ENCODE measurements around the gene TNS3. TPM values are rescaled to one million over a fixed set of nuclear protein-coding genes. Genes with fewer than 3 reads are reported as not detected.

The TNS3 gene
- total and polyA plus RNA-seq, 5 donors from 2014 or later: 1.4 TPM; not detected in 4

GRCh38 chr7:47380325-47381133 is 201.4 kb downstream of the TNS3 start:
- Mint-ChIP-seq H3K4me1 (no peaks in the 10 kb centered on the region), H3K9me3 (peaks cover 0 to 2% (median 0%) of the 10 kb centered on the region in 7 donors), H3K4me3 (no peak overlapping the region), H3K36me3 (no peaks in the 10 kb centered on the region), H3K27me3 (no peaks in the 10 kb centered on the region), H3K27ac (no peak overlapping the region)
- ATAC-seq (ENCODE audit: low read depth in 2 of 2): no peak
- H3K27me3 ChIP-seq (ENCODE audit: control insufficient read depth, insufficient read depth, low read length): no peaks in the 10 kb centered on the region
- no peak for DNase-seq
- H3K27ac ChIP-seq (ENCODE audit: insufficient read depth, low read length, poor library complexity, severe bottlenecking): no peak overlapping the region
- H3K9me3 ChIP-seq (ENCODE audit: control insufficient read depth in 2 of 2, low read length in 2 of 2): no peaks in the 10 kb centered on the region
- no peaks in the 10 kb centered on the region for H3K4me1 ChIP-seq (ENCODE audit: control insufficient read depth, insufficient read depth, low read length, poor library complexity, severe bottlenecking)
- H3K36me3 ChIP-seq (ENCODE audit: control insufficient read depth, insufficient read depth, low read length): no peaks in the 10 kb centered on the region
- H3K4me3 ChIP-seq (ENCODE audit: low read depth, low read length): no peak overlapping the region

GRCh38 chr7:47379629-47380324 is 202.1 kb downstream of the TNS3 start:
- Histone ChIP-seq H3K9me3 (ENCODE audit: control insufficient read depth in 2 of 2, low read length in 2 of 2) (no peaks in the 10 kb centered on the region), H3K27me3 (ENCODE audit: control insufficient read depth, insufficient read depth, low read length) (no peaks in the 10 kb centered on the region), H3K4me1 (ENCODE audit: control insufficient read depth, insufficient read depth, low read length, poor library complexity, severe bottlenecking) (no peaks in the 10 kb centered on the region), H3K4me3 (ENCODE audit: low read depth, low read length) (no peak overlapping the region), H3K27ac (ENCODE audit: insufficient read depth, low read length, poor library complexity, severe bottlenecking) (no peak overlapping the region), H3K36me3 (ENCODE audit: control insufficient read depth, insufficient read depth, low read length) (no peaks in the 10 kb centered on the region)
- DNase-seq: no peak
- no peak overlapping the region for H3K27ac Mint-ChIP-seq
- no peaks in the 10 kb centered on the region for H3K36me3 Mint-ChIP-seq
- no peak for ATAC-seq (ENCODE audit: low read depth in 2 of 2)
- no peak overlapping the region for H3K4me3 Mint-ChIP-seq
- H3K27me3 Mint-ChIP-seq: no peaks in the 10 kb centered on the region
- H3K9me3 Mint-ChIP-seq: peaks cover 0 to 2% (median 0%) of the 10 kb centered on the region in 7 donors
- no peaks in the 10 kb centered on the region for H3K4me1 Mint-ChIP-seq

- H3K27me3 Mint-ChIP-seq: no peaks in the 10 kb centered on the region
- Histone ChIP-seq H3K36me3 (ENCODE audit: control insufficient read depth, insufficient read depth, low read length) (no peaks in the 10 kb centered on the region), H3K27ac (ENCODE audit: insufficient read depth, low read length, poor library complexity, severe bottlenecking) (no peak overlapping the region), H3K4me3 (ENCODE audit: low read depth, low read length) (no peak overlapping the region), H3K27me3 (ENCODE audit: control insufficient read depth, insufficient read depth, low read length) (no peaks in the 10 kb centered on the region), H3K9me3 (ENCODE audit: control insufficient read depth in 2 of 2, low read length in 2 of 2) (no peaks in the 10 kb centered on the region), H3K4me1 (ENCODE audit: control insufficient read depth, insufficient read depth, low read length, poor library complexity, severe bottlenecking) (no peaks in the 10 kb centered on the region)
- no peak overlapping the region for H3K27ac Mint-ChIP-seq
- ATAC-seq (ENCODE audit: low read depth in 2 of 2) (no peak), DNase-seq (no peak)
- H3K9me3 Mint-ChIP-seq: peaks cover 0 to 2% (median 0%) of the 10 kb centered on the region in 7 donors
- H3K36me3 Mint-ChIP-seq: no peaks in the 10 kb centered on the region
- no peak overlapping the region for H3K4me3 Mint-ChIP-seq
- no peaks in the 10 kb centered on the region for H3K4me1 Mint-ChIP-seq
Observed at GRCh38 chr7:47378728-47379395, 203.0 kb downstream of the TNS3 start.

GRCh38 chr7:47377741-47378140 is 204.2 kb downstream of the TNS3 start:
- ATAC-seq (ENCODE audit: low read depth in 2 of 2) (no peak), DNase-seq (no peak)
- H3K4me1 Mint-ChIP-seq: no peaks in the 10 kb centered on the region
- H3K36me3 Mint-ChIP-seq: no peaks in the 10 kb centered on the region
- Histone ChIP-seq H3K36me3 (ENCODE audit: control insufficient read depth, insufficient read depth, low read length) (no peaks in the 10 kb centered on the region), H3K4me1 (ENCODE audit: control insufficient read depth, insufficient read depth, low read length, poor library complexity, severe bottlenecking) (no peaks in the 10 kb centered on the region), H3K27ac (ENCODE audit: insufficient read depth, low read length, poor library complexity, severe bottlenecking) (no peak overlapping the region), H3K9me3 (ENCODE audit: control insufficient read depth in 2 of 2, low read length in 2 of 2) (no peaks in the 10 kb centered on the region), H3K4me3 (ENCODE audit: low read depth, low read length) (no peak overlapping the region), H3K27me3 (ENCODE audit: control insufficient read depth, insufficient read depth, low read length) (no peaks in the 10 kb centered on the region)
- peaks cover 0 to 3% (median 0%) of the 10 kb centered on the region in 7 donors for H3K9me3 Mint-ChIP-seq
- no peak overlapping the region for H3K4me3 Mint-ChIP-seq
- no peak overlapping the region for H3K27ac Mint-ChIP-seq
- H3K27me3 Mint-ChIP-seq: peaks cover 4% of the 10 kb centered on the region

GRCh38 chr7:47376991-47377616 is 204.8 kb downstream of the TNS3 start:
- no peaks in the 10 kb centered on the region for H3K36me3 ChIP-seq (ENCODE audit: control insufficient read depth, insufficient read depth, low read length)
- peaks cover 4% of the 10 kb centered on the region for H3K27me3 Mint-ChIP-seq

GRCh38 chr7:47375121-47375938 is 206.6 kb downstream of the TNS3 start:
- peaks cover 6% of the 10 kb centered on the region for H3K27me3 Mint-ChIP-seq
- H3K27ac Mint-ChIP-seq: no peak overlapping the region
- H3K27ac ChIP-seq (ENCODE audit: insufficient read depth, low read length, poor library complexity, severe bottlenecking): no peak overlapping the region
- H3K4me1 ChIP-seq (ENCODE audit: control insufficient read depth, insufficient read depth, low read length, poor library complexity, severe bottlenecking): no peaks in the 10 kb centered on the region
- no peaks in the 10 kb centered on the region for H3K4me1 Mint-ChIP-seq
- H3K36me3 ChIP-seq (ENCODE audit: control insufficient read depth, insufficient read depth, low read length): no peaks in the 10 kb centered on the region
- peaks cover 0 to 3% (median 0%) of the 10 kb centered on the region in 7 donors for H3K9me3 Mint-ChIP-seq
- no peak for ATAC-seq (ENCODE audit: low read depth in 2 of 2)
- no peaks in the 10 kb centered on the region for H3K9me3 ChIP-seq (ENCODE audit: control insufficient read depth in 2 of 2, low read length in 2 of 2)
- no peaks in the 10 kb centered on the region for H3K27me3 ChIP-seq (ENCODE audit: control insufficient read depth, insufficient read depth, low read length)
- no peaks in the 10 kb centered on the region for H3K36me3 Mint-ChIP-seq
- no peak overlapping the region for H3K4me3 ChIP-seq (ENCODE audit: low read depth, low read length)
- no peak for DNase-seq
- no peak overlapping the region for H3K4me3 Mint-ChIP-seq

More at GRCh38 chr7:47376991-47377616, 204.8 kb downstream of the TNS3 start:
- H3K9me3 ChIP-seq (ENCODE audit: control insufficient read depth in 2 of 2, low read length in 2 of 2): no peaks in the 10 kb centered on the region
- no peak overlapping the region for H3K27ac ChIP-seq (ENCODE audit: insufficient read depth, low read length, poor library complexity, severe bottlenecking)
- DNase-seq: no peak
- no peaks in the 10 kb centered on the region for H3K4me1 ChIP-seq (ENCODE audit: control insufficient read depth, insufficient read depth, low read length, poor library complexity, severe bottlenecking)
- no peaks in the 10 kb centered on the region for H3K27me3 ChIP-seq (ENCODE audit: control insufficient read depth, insufficient read depth, low read length)
- Mint-ChIP-seq H3K4me3 (no peak overlapping the region), H3K36me3 (no peaks in the 10 kb centered on the region), H3K4me1 (no peaks in the 10 kb centered on the region), H3K27ac (no peak overlapping the region), H3K9me3 (peaks cover 0 to 3% (median 0%) of the 10 kb centered on the region in 7 donors)
- no peak overlapping the region for H3K4me3 ChIP-seq (ENCODE audit: low read depth, low read length)
- no peak for ATAC-seq (ENCODE audit: low read depth in 2 of 2)

- Histone ChIP-seq H3K4me1 (ENCODE audit: control insufficient read depth, insufficient read depth, low read length, poor library complexity, severe bottlenecking) (no peaks in the 10 kb centered on the region), H3K36me3 (ENCODE audit: control insufficient read depth, insufficient read depth, low read length) (no peaks in the 10 kb centered on the region), H3K4me3 (ENCODE audit: low read depth, low read length) (no peak overlapping the region), H3K9me3 (ENCODE audit: control insufficient read depth in 2 of 2, low read length in 2 of 2) (no peaks in the 10 kb centered on the region), H3K27me3 (ENCODE audit: control insufficient read depth, insufficient read depth, low read length) (no peaks in the 10 kb centered on the region), H3K27ac (ENCODE audit: insufficient read depth, low read length, poor library complexity, severe bottlenecking) (no peak overlapping the region)
- ATAC-seq (ENCODE audit: low read depth in 2 of 2) (no peak), DNase-seq (no peak)
- H3K36me3 Mint-ChIP-seq: no peaks in the 10 kb centered on the region
- peaks cover 0 to 3% (median 0%) of the 10 kb centered on the region in 7 donors for H3K9me3 Mint-ChIP-seq
- no peak overlapping the region for H3K27ac Mint-ChIP-seq
- peaks cover 10% of the 10 kb centered on the region for H3K27me3 Mint-ChIP-seq
- H3K4me1 Mint-ChIP-seq: no peaks in the 10 kb centered on the region
- H3K4me3 Mint-ChIP-seq: no peak overlapping the region
Observed at GRCh38 chr7:47374538-47374937, 207.4 kb downstream of the TNS3 start.

Measured in CD4-positive, CD25-positive, alpha-beta regulatory T cell (primary cell).